ENCODE data around the gene PLD4.
"Not testable (repeated sequence)": the region's sequence is repeated elsewhere in the genome, so short reads cannot be mapped to it uniquely, and the experiment has no call there.

Gene PLD4

DNA sequence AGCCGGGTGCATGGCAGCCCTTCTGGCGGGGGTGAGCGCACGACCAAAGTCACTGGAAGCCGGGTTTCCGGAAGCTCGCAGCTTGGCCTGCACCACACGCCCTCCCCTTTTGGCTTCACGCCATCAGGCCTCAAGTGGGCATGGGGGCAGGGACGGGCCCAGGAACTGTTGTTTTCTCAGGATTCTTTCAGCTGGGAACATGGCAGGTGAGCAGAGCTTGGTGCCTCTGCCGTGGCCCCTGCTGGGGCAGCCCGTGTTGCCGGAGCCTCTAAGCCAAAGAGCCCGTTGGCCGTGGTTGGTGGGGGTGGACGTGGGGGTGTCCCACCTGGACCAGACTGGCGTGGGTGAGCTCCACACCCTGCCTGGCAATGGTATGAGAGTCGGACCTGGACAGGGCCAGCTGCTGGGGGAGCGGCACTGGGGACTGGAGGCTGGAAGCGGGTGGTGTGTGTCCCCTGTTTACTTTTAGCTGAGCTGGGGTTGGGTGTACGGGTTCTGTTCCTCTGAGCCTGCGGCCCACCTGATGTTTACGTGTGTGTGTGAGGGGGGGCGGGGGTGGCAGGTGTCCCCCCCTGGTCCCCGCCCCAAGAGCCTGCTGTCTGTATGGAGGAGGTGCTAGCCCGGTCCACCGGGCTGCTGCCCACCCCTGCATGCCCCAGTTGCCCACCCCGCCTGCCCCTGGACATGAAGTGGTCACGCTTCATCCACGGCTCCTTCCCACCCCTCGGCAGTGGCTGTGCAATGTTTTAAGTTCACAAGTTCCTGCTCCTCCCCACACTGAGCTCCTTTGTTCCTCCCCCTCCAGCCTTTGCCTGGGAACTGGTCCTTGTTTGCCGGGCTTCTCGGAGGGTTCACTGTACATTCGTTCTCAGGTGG, 28.7 kb upstream of the PLD4 start:
- no peaks in the 10 kb centered on the region for H3K27me3 ChIP-seq (ENCODE audit: control insufficient read depth in 1 of 2, insufficient read depth in 2 of 2, low read length in 2 of 2)
- H3K4me1 ChIP-seq (ENCODE audit: insufficient read depth, low read length): peaks cover 14% of the 10 kb centered on the region
- no peak overlapping the region for H3K27ac ChIP-seq (ENCODE audit: low read depth, low read length)
- no peaks in the 10 kb centered on the region for H3K9me3 ChIP-seq (ENCODE audit: low read length)
- H3K36me3 ChIP-seq (ENCODE audit: insufficient read depth, low read length): no peaks in the 10 kb centered on the region
- H3K4me3 ChIP-seq (ENCODE audit: low read depth in 1 of 2, low read length in 2 of 2): no peak overlapping the region
- no peak overlapping the region for H3K9ac ChIP-seq (ENCODE audit: low read length)

DNA sequence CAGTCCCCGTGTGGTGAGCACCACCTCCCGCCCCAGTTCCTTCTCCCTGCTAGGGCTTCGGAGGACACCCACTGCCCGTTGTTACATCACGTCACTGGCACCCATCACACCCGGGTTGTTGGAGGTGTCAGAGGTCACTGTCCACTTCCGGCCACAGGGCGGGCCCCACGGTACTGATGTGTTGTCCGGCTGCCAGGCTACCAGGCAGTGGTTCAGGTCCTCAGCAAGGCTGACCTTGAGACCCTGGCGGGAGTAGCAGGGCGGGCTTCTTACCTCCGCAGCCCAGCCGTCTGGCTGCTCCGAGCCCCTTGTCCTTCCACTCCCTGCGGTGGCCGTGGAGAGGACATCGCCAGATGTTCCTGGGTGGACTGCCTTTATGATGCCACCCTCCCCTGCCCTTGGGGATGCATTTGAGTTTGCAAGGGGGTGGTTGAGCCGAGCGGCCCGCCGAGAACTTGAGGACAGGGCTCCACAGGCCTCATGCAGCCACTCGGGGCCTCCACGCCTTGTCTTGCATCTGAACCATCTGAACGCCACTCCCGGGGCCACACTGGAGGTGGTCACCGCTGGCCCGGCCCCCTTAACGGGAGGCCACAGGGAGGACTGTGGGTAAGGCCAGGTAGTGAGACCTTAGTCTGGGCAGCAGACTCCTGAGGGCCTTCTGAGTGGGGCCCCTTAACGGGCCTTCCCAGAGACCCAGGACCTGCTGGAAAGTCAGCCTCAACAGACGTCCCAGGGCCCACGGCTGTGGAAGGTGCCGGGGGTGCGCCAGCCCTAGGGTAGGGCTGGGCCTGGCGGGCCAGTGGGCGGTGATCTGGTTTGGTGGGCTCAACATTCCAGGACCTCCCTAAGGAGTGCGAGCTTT, 27.1 kb upstream of the PLD4 start:
- no peak overlapping the region for H3K4me3 ChIP-seq (ENCODE audit: low read depth in 1 of 2, low read length in 2 of 2)
- no peaks in the 10 kb centered on the region for H3K36me3 ChIP-seq (ENCODE audit: insufficient read depth, low read length)
- H3K27ac ChIP-seq (ENCODE audit: low read depth, low read length): no peak overlapping the region
- no peaks in the 10 kb centered on the region for H3K9me3 ChIP-seq (ENCODE audit: low read length)
- no peaks in the 10 kb centered on the region for H3K27me3 ChIP-seq (ENCODE audit: control insufficient read depth in 1 of 2, insufficient read depth in 2 of 2, low read length in 2 of 2)
- H3K4me1 ChIP-seq (ENCODE audit: insufficient read depth, low read length): peaks cover 14% of the 10 kb centered on the region
- no peak overlapping the region for H3K9ac ChIP-seq (ENCODE audit: low read length)

DNA sequence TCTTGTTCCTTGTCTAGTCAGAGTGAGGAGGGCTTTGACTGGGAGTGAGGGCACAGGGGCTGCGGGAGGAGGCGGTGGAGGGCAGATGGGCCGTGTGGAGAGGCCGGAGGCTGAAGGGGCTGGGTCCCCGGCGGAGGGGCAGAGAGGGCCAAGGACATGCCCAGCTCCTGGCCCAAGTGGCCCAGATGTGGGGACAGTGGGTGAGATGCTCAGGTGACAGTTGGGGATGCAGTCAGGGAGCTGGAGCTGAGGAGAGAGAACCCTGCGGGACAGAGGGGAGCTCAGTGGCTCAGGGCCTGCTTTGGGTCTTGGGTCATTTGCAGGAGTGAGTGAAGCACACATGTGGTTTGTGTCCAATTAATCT, 26.5 kb upstream of the PLD4 start:
- Histone ChIP-seq H3K4me3 (ENCODE audit: low read depth in 1 of 2, low read length in 2 of 2) (no peak overlapping the region), H3K27me3 (ENCODE audit: control insufficient read depth in 1 of 2, insufficient read depth in 2 of 2, low read length in 2 of 2) (no peaks in the 10 kb centered on the region), H3K27ac (ENCODE audit: low read depth, low read length) (no peak overlapping the region), H3K36me3 (ENCODE audit: insufficient read depth, low read length) (no peaks in the 10 kb centered on the region), H3K4me1 (ENCODE audit: insufficient read depth, low read length) (peaks cover 14% of the 10 kb centered on the region), H3K9me3 (ENCODE audit: low read length) (no peaks in the 10 kb centered on the region), H3K9ac (ENCODE audit: low read length) (no peak overlapping the region)

- H3K36me3 ChIP-seq (ENCODE audit: insufficient read depth, low read length): no peaks in the 10 kb centered on the region
- peaks cover 14% of the 10 kb centered on the region for H3K4me1 ChIP-seq (ENCODE audit: insufficient read depth, low read length)
- H3K27ac ChIP-seq (ENCODE audit: low read depth, low read length): no peak overlapping the region
- no peak overlapping the region for H3K9ac ChIP-seq (ENCODE audit: low read length)
- H3K9me3 ChIP-seq (ENCODE audit: low read length): no peaks in the 10 kb centered on the region
- no peak overlapping the region for H3K4me3 ChIP-seq (ENCODE audit: low read depth in 1 of 2, low read length in 2 of 2)
- no peaks in the 10 kb centered on the region for H3K27me3 ChIP-seq (ENCODE audit: control insufficient read depth in 1 of 2, insufficient read depth in 2 of 2, low read length in 2 of 2)
These were observed 25.7 kb upstream of the PLD4 start for GRCh38 chr14:104898870-104899510.

DNA sequence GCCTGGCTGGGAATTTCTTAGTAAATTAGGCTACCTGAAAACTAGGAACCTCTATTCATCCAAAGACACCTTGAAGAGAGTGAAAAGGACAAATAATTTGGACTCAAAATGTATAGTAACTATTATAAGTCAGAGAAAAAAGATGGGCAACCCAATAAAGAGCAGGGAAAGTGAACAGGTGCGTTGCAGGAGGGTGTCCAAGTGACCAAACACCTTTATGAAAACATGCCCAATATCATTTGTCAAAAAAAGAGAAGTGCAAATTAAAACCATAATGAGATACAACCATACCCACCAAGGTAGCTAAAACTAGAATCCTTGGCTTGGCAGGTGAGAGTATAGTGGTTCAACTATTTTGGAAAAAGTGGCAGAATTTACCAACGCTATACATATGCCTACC, 24.9 kb upstream of the PLD4 start:
- Histone ChIP-seq H3K27ac (ENCODE audit: low read depth, low read length) (no peak overlapping the region), H3K4me1 (ENCODE audit: insufficient read depth, low read length) (peaks cover 14% of the 10 kb centered on the region), H3K27me3 (ENCODE audit: control insufficient read depth in 1 of 2, insufficient read depth in 2 of 2, low read length in 2 of 2) (no peaks in the 10 kb centered on the region), H3K9me3 (ENCODE audit: low read length) (no peaks in the 10 kb centered on the region), H3K36me3 (ENCODE audit: insufficient read depth, low read length) (no peaks in the 10 kb centered on the region), H3K9ac (ENCODE audit: low read length) (no peak overlapping the region), H3K4me3 (ENCODE audit: low read depth in 1 of 2, low read length in 2 of 2) (no peak overlapping the region)

DNA sequence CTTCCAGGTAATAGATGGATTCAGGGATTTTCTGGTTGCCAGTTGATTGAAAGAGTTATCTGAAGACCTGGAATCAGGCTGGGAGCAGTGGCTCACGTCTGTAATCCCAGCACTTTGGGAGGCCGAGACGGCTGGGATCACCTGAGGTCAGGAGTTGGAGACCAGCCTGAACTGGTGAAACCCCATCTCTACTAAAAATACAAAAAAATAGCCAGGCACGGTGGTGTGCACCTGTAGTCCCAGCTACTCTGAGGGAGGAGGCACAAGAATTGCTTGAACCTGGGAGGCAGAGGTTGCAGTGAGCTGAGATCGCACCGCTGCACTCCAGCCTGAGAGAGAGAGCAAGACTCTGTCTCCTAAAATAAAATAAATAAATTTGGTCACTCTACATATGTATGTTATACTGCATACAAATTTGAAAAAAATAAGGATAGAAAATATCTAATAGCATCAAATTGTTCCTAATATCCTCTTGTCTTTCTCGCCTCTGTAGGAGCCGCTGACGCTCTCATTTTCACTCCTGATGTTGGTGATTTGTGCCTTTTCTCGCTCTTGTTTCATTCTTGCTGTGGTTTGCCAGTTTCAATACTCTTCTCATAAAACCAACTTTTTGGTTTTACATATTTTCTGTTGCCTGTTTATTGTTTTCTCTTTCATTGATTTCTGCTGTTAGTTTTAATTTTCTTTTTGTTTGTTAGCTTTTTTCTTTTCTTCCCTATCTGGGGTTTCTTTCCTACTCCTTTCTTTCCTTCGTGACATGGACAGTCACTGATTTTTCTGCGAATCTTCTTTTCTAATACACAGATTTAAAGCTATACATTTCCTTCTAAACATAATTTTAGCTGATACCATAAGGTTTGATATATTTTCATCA, 23.8 kb upstream of the PLD4 start:
- Histone ChIP-seq H3K27ac (ENCODE audit: low read depth, low read length) (no peak overlapping the region), H3K9me3 (ENCODE audit: low read length) (no peaks in the 10 kb centered on the region), H3K4me3 (ENCODE audit: low read depth in 1 of 2, low read length in 2 of 2) (no peak overlapping the region), H3K36me3 (ENCODE audit: insufficient read depth, low read length) (no peaks in the 10 kb centered on the region), H3K27me3 (ENCODE audit: control insufficient read depth in 1 of 2, insufficient read depth in 2 of 2, low read length in 2 of 2) (no peaks in the 10 kb centered on the region), H3K4me1 (ENCODE audit: insufficient read depth, low read length) (peaks cover 5% of the 10 kb centered on the region), H3K9ac (ENCODE audit: low read length) (no peak overlapping the region)

DNA sequence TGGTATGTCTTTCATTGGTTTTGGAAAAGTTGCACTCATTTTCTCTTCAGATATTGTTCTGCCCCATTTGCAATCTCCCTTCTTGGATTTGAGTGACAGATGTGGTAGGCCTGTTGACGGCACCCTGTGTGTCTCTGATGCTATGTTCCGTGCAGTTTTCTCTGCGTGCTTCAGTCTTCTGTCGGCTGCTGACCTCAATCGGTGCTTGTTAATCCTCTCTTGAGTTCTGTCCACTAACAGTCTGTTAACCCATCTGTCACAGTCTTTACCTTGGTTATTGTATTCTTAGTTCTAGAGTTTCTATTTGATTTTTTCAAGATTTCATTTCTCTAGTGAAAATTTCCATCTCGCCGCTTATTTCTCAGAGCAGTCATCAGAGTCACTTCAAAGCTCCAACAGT, 20.7 kb upstream of the PLD4 start:
- no peak overlapping the region for H3K4me3 ChIP-seq (ENCODE audit: low read depth in 1 of 2, low read length in 2 of 2)
- no peaks in the 10 kb centered on the region for H3K36me3 ChIP-seq (ENCODE audit: insufficient read depth, low read length)
- H3K27me3 ChIP-seq (ENCODE audit: control insufficient read depth in 1 of 2, insufficient read depth in 2 of 2, low read length in 2 of 2): no peaks in the 10 kb centered on the region
- H3K4me1 ChIP-seq (ENCODE audit: insufficient read depth, low read length): no peaks in the 10 kb centered on the region
- H3K9ac ChIP-seq (ENCODE audit: low read length): no peak overlapping the region
- no peaks in the 10 kb centered on the region for H3K9me3 ChIP-seq (ENCODE audit: low read length)
- no peak overlapping the region for H3K27ac ChIP-seq (ENCODE audit: low read depth, low read length)

DNA sequence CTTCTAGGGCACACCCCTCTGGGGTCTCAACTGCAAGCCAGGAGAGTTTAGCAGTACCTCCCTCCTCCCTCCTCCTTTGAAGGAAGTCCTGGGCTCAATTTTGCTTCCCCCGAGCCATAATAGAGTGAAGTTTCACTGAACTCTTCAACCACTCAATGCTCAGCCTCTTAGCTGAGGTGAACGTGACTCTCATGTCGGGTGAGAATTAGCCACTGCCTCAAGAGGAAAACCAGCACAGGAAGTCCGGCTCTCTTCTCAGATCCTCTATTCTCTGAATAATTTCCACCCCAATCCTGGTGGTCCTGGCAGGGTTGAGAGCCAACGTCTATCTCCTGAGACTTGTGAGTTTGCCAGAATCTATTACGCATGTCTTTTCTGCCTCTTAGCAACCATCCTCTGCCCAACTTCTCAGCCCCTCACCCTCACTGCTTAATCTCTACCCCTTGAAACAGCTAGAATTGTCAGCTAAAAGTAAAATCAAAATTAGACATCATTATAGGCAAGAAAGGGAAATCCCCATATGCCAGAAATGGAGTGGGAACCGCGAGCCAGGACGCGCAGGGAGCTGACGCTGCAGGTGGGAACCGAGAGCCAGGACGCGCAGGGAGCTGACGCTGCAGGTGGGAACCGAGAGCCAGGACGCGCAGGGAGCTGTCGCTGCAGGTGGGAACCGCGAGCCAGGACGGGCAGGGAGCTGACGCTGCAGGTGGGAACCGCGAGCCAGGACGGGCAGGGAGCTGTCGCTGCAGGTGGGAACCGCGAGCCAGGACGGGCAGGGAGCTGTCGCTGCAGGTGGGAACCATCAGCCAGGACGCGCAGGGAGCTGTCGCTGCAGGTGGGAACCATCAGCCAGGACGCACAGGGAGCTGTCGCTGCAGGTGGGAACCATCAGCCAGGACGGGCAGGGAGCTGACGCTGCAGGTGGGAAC, 19.8 kb upstream of the PLD4 start:
- not testable (repeated sequence) for H3K4me1 ChIP-seq (ENCODE audit: insufficient read depth, low read length); H3K9ac ChIP-seq (ENCODE audit: low read length); H3K27me3 ChIP-seq (ENCODE audit: control insufficient read depth in 1 of 2, insufficient read depth in 2 of 2, low read length in 2 of 2); H3K36me3 ChIP-seq (ENCODE audit: insufficient read depth, low read length); H3K9me3 ChIP-seq (ENCODE audit: low read length); H3K4me3 ChIP-seq (ENCODE audit: low read depth in 1 of 2, low read length in 2 of 2); H3K27ac ChIP-seq (ENCODE audit: low read depth, low read length)

DNA sequence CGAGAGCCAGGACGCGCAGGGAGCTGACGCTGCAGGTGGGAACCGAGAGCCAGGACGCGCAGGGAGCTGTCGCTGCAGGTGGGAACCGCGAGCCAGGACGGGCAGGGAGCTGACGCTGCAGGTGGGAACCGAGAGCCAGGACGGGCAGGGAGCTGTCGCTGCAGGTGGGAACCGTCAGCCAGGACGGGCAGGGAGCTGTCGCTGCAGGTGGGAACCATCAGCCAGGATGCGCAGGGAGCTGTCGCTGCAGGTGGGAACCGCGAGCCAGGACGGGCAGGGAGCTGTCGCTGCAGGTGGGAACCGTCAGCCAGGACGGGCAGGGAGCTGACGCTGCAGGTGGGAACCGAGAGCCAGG, 19.1 kb upstream of the PLD4 start:
- H3K4me3 ChIP-seq (ENCODE audit: low read depth in 1 of 2, low read length in 2 of 2); H3K4me1 ChIP-seq (ENCODE audit: insufficient read depth, low read length); H3K9ac ChIP-seq (ENCODE audit: low read length); H3K27ac ChIP-seq (ENCODE audit: low read depth, low read length); H3K9me3 ChIP-seq (ENCODE audit: low read length); H3K27me3 ChIP-seq (ENCODE audit: control insufficient read depth in 1 of 2, insufficient read depth in 2 of 2, low read length in 2 of 2); H3K36me3 ChIP-seq (ENCODE audit: insufficient read depth, low read length): not testable (repeated sequence)

- no peak overlapping the region for H3K4me3 ChIP-seq (ENCODE audit: low read depth in 1 of 2, low read length in 2 of 2)
These were observed 16.4 kb upstream of the PLD4 start for GRCh38 chr14:104908303-104908702.

More at GRCh38 chr14:104908303-104908702, 16.4 kb upstream of the PLD4 start:
- no peak overlapping the region for H3K27ac ChIP-seq (ENCODE audit: low read depth, low read length)
- H3K4me1 ChIP-seq (ENCODE audit: insufficient read depth, low read length): no peaks in the 10 kb centered on the region
- H3K9me3 ChIP-seq (ENCODE audit: low read length): peaks cover 4% of the 10 kb centered on the region
- H3K9ac ChIP-seq (ENCODE audit: low read length): no peak overlapping the region
- no peaks in the 10 kb centered on the region for H3K36me3 ChIP-seq (ENCODE audit: insufficient read depth, low read length)
- no peaks in the 10 kb centered on the region for H3K27me3 ChIP-seq (ENCODE audit: control insufficient read depth in 1 of 2, insufficient read depth in 2 of 2, low read length in 2 of 2)
